IMR-90 (cell line): Measurements from ENCODE around the gene CUL9. TPM values are rescaled to one million over a fixed set of nuclear protein-coding genes. Genes with fewer than 3 reads are reported as not detected.

ENCODE experiments used
- ATAC-seq: fragments of 200-7000 bp; cut with Tn5 transposase; 2 replicates; pipeline ENCODE4 v1.9.1; 2020; ENCODE audit warnings: low read depth, mild to moderate bottlenecking, moderate library complexity
- BruUV-seq: library from RNA; stranded (reverse); fragments of 400-500 nt; replicated peaks from 2 replicates; lab custom pipeline; 2021; lab: Mats Ljungman, UMichigan
- CTCF ChIA-PET: fragments of 300-600 bp; formaldehyde crosslinking; extraction: SDS; loops from one replicate; lab custom pipeline; 2021; ENCODE audit warnings: antibody characterized with exemption; lab: Yijun Ruan, JAX
- POLR2A ChIA-PET: fragments of 300-600 bp; sonication (Branson Sonifier 250); formaldehyde crosslinking; loops from one replicate; lab custom pipeline; 2022; ENCODE audit warnings: antibody characterized with exemption; ENCODE audit not compliant: unreplicated experiment; lab: Charles Lee
- DNase-seq: peaks from one replicate; pipeline ENCODE4 v3.0.0; 2013
- H2AFZ ChIP-seq: replicated peaks from 2 replicates; pipeline ENCODE3; 2013; ENCODE audit warnings: low read length, mild to moderate bottlenecking; ENCODE audit not compliant: poor library complexity
- H2AK5ac ChIP-seq: 2 replicates; pipeline ENCODE4 v1.6.1; 2013; ENCODE audit warnings: low read depth, low read length, inconsistent platforms
- H2AK9ac ChIP-seq: replicated peaks from 2 replicates; pipeline ENCODE3; 2013; ENCODE audit warnings: mild to moderate bottlenecking, low read depth, low read length, moderate library complexity; ENCODE audit not compliant: poor library complexity
- H2BK120ac ChIP-seq: 2 replicates; pipeline ENCODE4 v1.6.1; 2013; ENCODE audit warnings: low read depth, low read length, inconsistent platforms
- H2BK15ac ChIP-seq: 3 replicates; pipeline ENCODE4 v1.6.1; 2013; ENCODE audit warnings: low read depth, low read length, inconsistent platforms
- H2BK20ac ChIP-seq: 2 replicates; pipeline ENCODE4 v1.6.1; 2013; ENCODE audit warnings: low read depth, mild to moderate bottlenecking, inconsistent platforms, low read length, moderate library complexity
- H2BK5ac ChIP-seq: 2 replicates; pipeline ENCODE4 v1.6.1; 2013; ENCODE audit warnings: mild to moderate bottlenecking, low read depth, low read length, inconsistent platforms; ENCODE audit not compliant: poor library complexity, severe bottlenecking
- H3K14ac ChIP-seq: replicated peaks from 2 replicates; pipeline ENCODE4 v1.6.1; 2013; ENCODE audit warnings: low read depth, low read length, inconsistent platforms
- H3K18ac ChIP-seq: 2 replicates; pipeline ENCODE4 v1.6.1; 2013; ENCODE audit warnings: low read depth, low read length, control low read depth
- H3K23ac ChIP-seq: 2 replicates; pipeline ENCODE4 v1.6.1; 2013; ENCODE audit warnings: low read depth, low read length, inconsistent platforms
- H3K27ac ChIP-seq: 2 replicates; pipeline ENCODE4 v1.5.1; 2013; ENCODE audit warnings: mild to moderate bottlenecking, control low read depth, low read length; ENCODE audit not compliant: insufficient read depth
- H3K27me3 ChIP-seq: 2 replicates; pipeline ENCODE4 v1.6.1; 2013; ENCODE audit warnings: low read length; ENCODE audit not compliant: control insufficient read depth, insufficient read depth
- H3K36me3 ChIP-seq: 2 replicates; pipeline ENCODE4 v1.6.1; 2013; ENCODE audit warnings: low read length, mixed read lengths; ENCODE audit not compliant: control insufficient read depth, insufficient read depth
- H3K4ac ChIP-seq: 2 replicates; pipeline ENCODE4 v1.6.1; 2013; ENCODE audit warnings: low read depth, low read length, inconsistent platforms
- H3K4me1 ChIP-seq: 2 replicates; pipeline ENCODE4 v1.6.1; 2013; ENCODE audit warnings: low read length, mixed read lengths; ENCODE audit not compliant: control insufficient read depth, insufficient read depth
- H3K4me2 ChIP-seq: 2 replicates; pipeline ENCODE4 v1.6.1; 2013; ENCODE audit warnings: low read depth, mild to moderate bottlenecking, control low read depth, low read length, moderate library complexity
- H3K4me3 ChIP-seq: 2 replicates; pipeline ENCODE4 v1.5.1; 2013; ENCODE audit warnings: low read depth, mild to moderate bottlenecking, control low read depth, low read length, moderate library complexity; ENCODE audit not compliant: insufficient read depth
- H3K56ac ChIP-seq: 2 replicates; pipeline ENCODE4 v1.6.1; 2013; ENCODE audit warnings: low read length, inconsistent platforms; ENCODE audit not compliant: insufficient read depth; ENCODE audit errors: extremely low read depth
- H3K79me1 ChIP-seq, 2 experiments: 2 replicates each; pipeline ENCODE4 v1.6.1; 2013; ENCODE audit warnings: low read length in 2 of 2, inconsistent platforms in 1 of 2, low read depth in 1 of 2
- H3K9ac ChIP-seq: 2 replicates; pipeline ENCODE4 v1.6.1; 2013; ENCODE audit warnings: low read depth, low read length, control low read depth
- H3K9me1 ChIP-seq: 2 replicates; pipeline ENCODE4 v1.6.1; 2013; ENCODE audit warnings: low read length, inconsistent platforms; ENCODE audit not compliant: insufficient read depth
- H3K9me3 ChIP-seq: 2 replicates; pipeline ENCODE4 v1.6.1; 2013; ENCODE audit warnings: low read length; ENCODE audit not compliant: control insufficient read depth, insufficient read depth
- H4K20me1 ChIP-seq: 2 replicates; pipeline ENCODE4 v1.6.1; 2013; ENCODE audit warnings: low read length, inconsistent platforms; ENCODE audit not compliant: insufficient read depth
- H4K5ac ChIP-seq: 2 replicates; pipeline ENCODE4 v1.6.1; 2013; ENCODE audit warnings: mild to moderate bottlenecking, low read depth, low read length, control low read depth
- H4K8ac ChIP-seq, 2 experiments: 2 replicates each; pipeline ENCODE4 v1.6.1; 2013; ENCODE audit warnings: low read depth in 2 of 2, low read length in 2 of 2, control low read depth in 1 of 2, inconsistent platforms in 1 of 2
- H4K91ac ChIP-seq: 2 replicates; pipeline ENCODE4 v1.6.1; 2013; ENCODE audit warnings: low read depth, low read length, inconsistent platforms; ENCODE audit not compliant: insufficient read depth
- NFE2L2 ChIP-seq: fragments of 150-350 bp; IDR thresholded peaks from 2 replicates; pipeline ENCODE4 v1.6.1; 2016; ENCODE audit warnings: low read depth, mild to moderate bottlenecking, low read length
- WGBS, 2 experiments: methylation state at CpG; one replicate each; pipeline versions ENCODE4 v1.1.5 to v1.1.7; 2013; ENCODE audit warnings: missing lambda C conversion rate in 2 of 2; ENCODE audit not compliant: insufficient read length in 1 of 2; ENCODE audit errors: extremely low coverage in 2 of 2; 5-methylcytosine and 5-hydroxymethylcytosine counted together
- dilution Hi-C: fragments of 300-500 bp; cut with HindIII; formaldehyde crosslinking; loops from one replicate; pipeline ENCODE4 v1.14.3; 2018; ENCODE audit warnings: low sequenced_read_pairs; ENCODE audit not compliant: unreplicated experiment
- in situ Hi-C: fragments of 300-500 bp; cut with MboI; formaldehyde crosslinking; loops from 3 replicates; pipeline ENCODE4 v1.14.3; 2019; ENCODE audit warnings: low sequenced_read_pairs, inconsistent platforms, mixed read lengths
- intact Hi-C: fragments of 100-400 bp; cut with micrococcal nuclease; formaldehyde crosslinking; loops from 2 replicates; pipeline ENCODE4 v1.10.0; 2022
- polyA plus RNA-seq, 3 experiments: library from polyadenylated mRNA; depleted of rRNA; stranded (reverse); fragments of >200 nt; gene quantifications; 2 replicates each; pipeline ENCODE4 v1.2.3, GENCODE V29; 2012; ENCODE audit warnings: low replicate concordance in 1 of 3
- total RNA-seq: library from RNA; depleted of rRNA; stranded (reverse); fragments of >200 nt; gene quantifications from 2 replicates; pipeline ENCODE4 v1.2.3, GENCODE V29; 2012

The CUL9 gene
- total and polyA plus RNA-seq, 2 of the 4 experiments (the other 2 are of a cell fraction): 7.7 to 19.5 TPM

DNA sequence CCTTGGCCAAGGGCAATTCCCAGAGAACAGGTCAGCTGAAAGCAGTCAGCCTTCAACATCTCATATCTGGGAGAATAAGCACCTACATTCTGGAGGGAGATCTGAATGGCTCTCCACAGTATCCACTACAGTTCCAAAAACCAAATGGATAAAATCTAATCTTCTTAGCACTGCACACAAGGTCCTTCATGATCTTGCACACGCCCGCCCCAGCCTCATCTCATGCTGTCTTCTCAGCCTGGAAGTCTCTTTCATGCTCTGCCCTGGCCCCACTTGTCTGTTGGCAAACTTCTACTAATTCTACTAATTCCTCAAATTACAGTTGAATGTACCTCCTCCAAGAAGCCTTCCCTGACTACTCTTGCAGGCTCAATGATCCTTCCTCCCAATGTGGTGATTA lies 59.5 kb downstream of the CUL9 start:
- Histone ChIP-seq H4K91ac (no peak overlapping the region), H2BK20ac (no peak overlapping the region), H3K4me2 (no peak overlapping the region), H3K18ac (no peak overlapping the region), H2BK15ac (no peak overlapping the region), H2BK120ac (no peak overlapping the region), H3K27me3 (peaks cover 66% of the 10 kb centered on the region), H3K4ac (no peak overlapping the region), H3K9me1 (no peaks in the 10 kb centered on the region), H2AK9ac (no peak overlapping the region), H4K5ac (no peak overlapping the region), H3K4me1 (no peaks in the 10 kb centered on the region), H3K14ac (no peak overlapping the region), H4K8ac (no peak overlapping the region), H2AFZ (no peak overlapping the region), H3K23ac (no peak overlapping the region), H3K56ac (no peak overlapping the region), H3K36me3 (no peaks in the 10 kb centered on the region), H3K4me3 (no peak overlapping the region), H3K79me1 (no peaks in the 10 kb centered on the region), H3K9ac (no peak overlapping the region), H3K27ac (no peak overlapping the region), H4K20me1 (no peaks in the 10 kb centered on the region), H3K9me3 (peaks cover 8% of the 10 kb centered on the region), H2BK5ac (no peak overlapping the region), H2AK5ac (no peak overlapping the region)
- no peak for TF ChIP-seq NFE2L2
- POLR2A ChIA-PET: no interaction called here
- no TSS peak for BruUV-seq
- intact Hi-C loops: no loop called here
- WGBS, 2 experiments: 88% methylated on average over 2 of the region's 2 CpGs; no CpG with 5 or more reads in 1 of the 2 experiments
- CTCF ChIA-PET: interaction anchor here (2.1 kb wide), 1 partner anchor 12 kb away, joined by 5 read pairs; the partner anchor contains the start of gene DNPH1
- ATAC-seq (no peak), DNase-seq (no peak)
- dilution Hi-C loops: no loop called here
- in situ Hi-C loops: no loop called here
